GM12878 (cell line): ENCODE results near the gene LAMB1. TPM values are rescaled to one million over a fixed set of nuclear protein-coding genes. Genes with fewer than 3 reads are reported as not detected.

Experiments
- ATAC-seq: fragments of 200-7000 bp; cut with Tn5 transposase; 3 replicates; pipeline ENCODE4 v1.9.1; 2020; ENCODE audit warnings: mild to moderate bottlenecking, moderate library complexity
- BruUV-seq: library from RNA; stranded (reverse); fragments of 400-500 nt; replicated peaks from 2 replicates; lab custom pipeline; 2021; lab: Mats Ljungman, UMichigan
- CTCF ChIA-PET: fragments of 300-600 bp; sonication (Branson Sonifier 250); formaldehyde crosslinking; extraction: SDS; loops from one replicate; lab custom pipeline; 2021; ENCODE audit warnings: inconsistent platforms; lab: Yijun Ruan, JAX
- POLR2A ChIA-PET: fragments of 350-600 bp; formaldehyde crosslinking; extraction: SDS; loops from one replicate; lab custom pipeline; 2021; ENCODE audit warnings: inconsistent platforms; lab: Charles Lee
- RAD21 ChIA-PET: fragments of 300-600 bp; sonication (Branson Sonifier 250); formaldehyde crosslinking; loops from one replicate; lab custom pipeline; 2023; ENCODE audit warnings: antibody characterized with exemption; ENCODE audit not compliant: unreplicated experiment; lab: Charles Lee
- SMC1A ChIA-PET: fragments of 300-600 bp; sonication (Branson Sonifier 250); formaldehyde crosslinking; loops from one replicate; lab custom pipeline; 2023; ENCODE audit not compliant: unreplicated experiment, uncharacterized antibody; lab: Charles Lee
- DNase-seq: peaks from one replicate; pipeline ENCODE4 v3.0.0-alpha.2; 2011; ENCODE audit warnings: low read depth, low spot score
- FAIRE-seq: peaks from 3 replicates; lab custom pipeline; 2011; peaks lifted over from hg19 to GRCh38; lab: Jason Lieb, UNC
- H2AFZ ChIP-seq: 2 replicates; pipeline ENCODE4 v1.6.0; 2011; ENCODE audit warnings: low read depth, low read length, control low read depth; ENCODE audit not compliant: control insufficient read depth
- H3K27ac ChIP-seq: 2 replicates; pipeline ENCODE4 v1.5.1; 2011; ENCODE audit warnings: control low read depth; ENCODE audit not compliant: control insufficient read depth, insufficient read depth
- H3K27me3 ChIP-seq, 2 experiments: replicated peaks in 1 of 2; 2 replicates each; pipeline versions ENCODE4 v1.6.0 to v1.6.1; 2011; ENCODE audit warnings: low read length in 1 of 2; ENCODE audit not compliant: control insufficient read depth in 2 of 2, insufficient read depth in 2 of 2
- H3K36me3 ChIP-seq, 2 experiments: 2 replicates each; pipeline ENCODE4 v1.5.1; 2011; ENCODE audit warnings: low read length in 1 of 2; ENCODE audit not compliant: control insufficient read depth in 2 of 2, insufficient read depth in 2 of 2
- H3K4me1 ChIP-seq: 2 replicates; pipeline ENCODE4 v1.6.1; 2011; ENCODE audit warnings: mild to moderate bottlenecking, low read length, moderate library complexity, mixed read lengths; ENCODE audit not compliant: control insufficient read depth, insufficient read depth
- H3K4me2 ChIP-seq: 2 replicates; pipeline ENCODE4 v1.6.0; 2011; ENCODE audit warnings: control low read depth; ENCODE audit not compliant: control insufficient read depth, insufficient read depth
- H3K4me3 ChIP-seq: fragments of 200-600 bp; sonication (generic); 2 replicates; pipeline ENCODE4 v1.5.1; 2016
- H3K79me2 ChIP-seq: 2 replicates; pipeline ENCODE4 v1.6.0; 2011; ENCODE audit warnings: low read length; ENCODE audit not compliant: control insufficient read depth, insufficient read depth
- H3K9ac ChIP-seq: 2 replicates; pipeline ENCODE4 v1.8.0; 2011; ENCODE audit warnings: low read length, control low read depth, mixed read lengths; ENCODE audit not compliant: control insufficient read depth, insufficient read depth
- H3K9me3 ChIP-seq: replicated peaks from 3 replicates; pipeline ENCODE4 v1.5.1; 2011; ENCODE audit warnings: mild to moderate bottlenecking, low read length; ENCODE audit not compliant: control insufficient read depth, insufficient read depth
- H4K20me1 ChIP-seq: 2 replicates; pipeline ENCODE4 v1.6.0; 2011; ENCODE audit not compliant: control insufficient read depth, insufficient read depth
- BACH1 ChIP-seq: fragments of 450-650 bp; IDR thresholded peaks from 2 replicates; pipeline ENCODE4 v1.6.1; 2017; ENCODE audit warnings: mild to moderate bottlenecking, borderline replicate concordance
- HDAC6 ChIP-seq: fragments of 200-600 bp; sonication (generic); IDR thresholded peaks from one replicate; pipeline ENCODE4 v1.8.0; 2017; ENCODE audit warnings: antibody characterized with exemption; ENCODE audit not compliant: unreplicated experiment
- HDGF ChIP-seq: fragments of 450-650 bp; IDR thresholded peaks from 2 replicates; pipeline ENCODE4 v1.6.1; 2016; ENCODE audit warnings: antibody characterized with exemption
- KDM1A ChIP-seq: fragments of 200-600 bp; sonication (generic); IDR thresholded peaks from 2 replicates; pipeline ENCODE4 v1.6.1; 2016; ENCODE audit warnings: borderline replicate concordance
- MYB ChIP-seq: fragments of 150-350 bp; IDR thresholded peaks from 2 replicates; pipeline ENCODE4 v1.6.1; 2014; ENCODE audit warnings: mild to moderate bottlenecking, low read depth, low read length, borderline replicate concordance
- MYC ChIP-seq: IDR thresholded peaks from 2 replicates; pipeline ENCODE4 v1.6.1; 2011; ENCODE audit warnings: mild to moderate bottlenecking, low read length, moderate library complexity, inconsistent platforms; ENCODE audit not compliant: insufficient read depth, insufficient replicate concordance, insufficient read length, severe bottlenecking
- POLR2AphosphoS2 ChIP-seq: IDR thresholded peaks from 2 replicates; pipeline ENCODE4 v1.6.1; 2011; ENCODE audit warnings: low read depth, mild to moderate bottlenecking, low read length, improper control_type of control experiment, moderate library complexity
- ZZZ3 ChIP-seq: IDR thresholded peaks from 2 replicates; pipeline ENCODE4 v1.6.1; 2011; ENCODE audit warnings: low read depth; ENCODE audit not compliant: control insufficient read depth, insufficient read length
- WGBS: methylation state at CpG from one replicate; pipeline ENCODE4 v1.1.6; 2016; ENCODE audit warnings: low lambda C conversion rate; ENCODE audit not compliant: insufficient replicate concordance, insufficient coverage; ENCODE audit errors: missing lambda C conversion rate; 5-methylcytosine and 5-hydroxymethylcytosine counted together
- in situ Hi-C: fragments of 300-500 bp; cut with MboI; formaldehyde crosslinking; loops from 9 replicates; pipeline ENCODE4 v1.14.3; 2018; ENCODE audit warnings: mixed read lengths
- intact Hi-C: fragments of 100-400 bp; cut with micrococcal nuclease; formaldehyde crosslinking; loops from one replicate; pipeline ENCODE4 v1.14.2; 2022; ENCODE audit not compliant: unreplicated experiment
- polyA plus RNA-seq, 11 experiments: library from polyadenylated mRNA; depleted of rRNA in 4 of 11; unstranded in 6 of 11; stranded (reverse) in 5 of 11; fragments of >200 nt; fragmentation: Nextera tagmentation in 4 of 11; fragmentation: Illumina TruSeq in 1 of 11; extraction: Ambion mirVana in 4 of 11; extraction: Trizol in 1 of 11; gene quantifications; 1 replicate in 1 of 11; 2 replicates in 10 of 11; pipeline versions ENCODE4 v1.2.1 to v1.2.3, GENCODE V29; 2011 to 2016; ENCODE audit warnings: inconsistent platforms in 2 of 11, missing spikeins in 2 of 11, low read depth in 1 of 11
- total RNA-seq, 4 experiments: library from RNA; depleted of rRNA in 3 of 4; stranded (reverse); fragments of >200 nt in 3 of 4; fragmentation: Illumina TruSeq in 1 of 4; extraction: Trizol in 1 of 4; gene quantifications; 2 replicates each; pipeline versions ENCODE4 v1.2.1 to v1.2.3, GENCODE V29; 2013 to 2021
- TF ChIP-seq, protein P1 (sequence below): IDR thresholded peaks from 2 replicates; pipeline ENCODE4 v1.6.1; 2011; ENCODE audit warnings: low read depth, low read length, improper control_type of control experiment, borderline replicate concordance
- TF ChIP-seq, protein P2 (sequence below), 3 experiments: IDR thresholded peaks in 2 of 3; conservative IDR thresholded peaks in 1 of 3; 2 replicates each; pipeline ENCODE4 v1.5.1; 2011; ENCODE audit warnings: low read depth in 3 of 3, low read length in 3 of 3, mild to moderate bottlenecking in 3 of 3, control low read depth in 2 of 3, moderate library complexity in 2 of 3, inconsistent platforms in 1 of 3, mixed read lengths in 1 of 3; ENCODE audit not compliant: control insufficient read depth in 2 of 3, insufficient read depth in 1 of 3; ENCODE audit errors: extremely low read depth in 1 of 3
- TF ChIP-seq, protein P3 (sequence below): fragments of 450-650 bp; IDR thresholded peaks from 2 replicates; pipeline ENCODE4 v1.6.1; 2017; ENCODE audit warnings: mild to moderate bottlenecking, low read depth, inconsistent platforms; ENCODE audit not compliant: poor library complexity, severe bottlenecking

LAMB1 gene
- total and polyA plus RNA-seq, 10 of the 15 experiments (the other 5 are each of a cell fraction or from before 2014, with no cell fraction given): 0.05 to 2.2 (median 1.2) TPM; not detected in 4

DNA sequence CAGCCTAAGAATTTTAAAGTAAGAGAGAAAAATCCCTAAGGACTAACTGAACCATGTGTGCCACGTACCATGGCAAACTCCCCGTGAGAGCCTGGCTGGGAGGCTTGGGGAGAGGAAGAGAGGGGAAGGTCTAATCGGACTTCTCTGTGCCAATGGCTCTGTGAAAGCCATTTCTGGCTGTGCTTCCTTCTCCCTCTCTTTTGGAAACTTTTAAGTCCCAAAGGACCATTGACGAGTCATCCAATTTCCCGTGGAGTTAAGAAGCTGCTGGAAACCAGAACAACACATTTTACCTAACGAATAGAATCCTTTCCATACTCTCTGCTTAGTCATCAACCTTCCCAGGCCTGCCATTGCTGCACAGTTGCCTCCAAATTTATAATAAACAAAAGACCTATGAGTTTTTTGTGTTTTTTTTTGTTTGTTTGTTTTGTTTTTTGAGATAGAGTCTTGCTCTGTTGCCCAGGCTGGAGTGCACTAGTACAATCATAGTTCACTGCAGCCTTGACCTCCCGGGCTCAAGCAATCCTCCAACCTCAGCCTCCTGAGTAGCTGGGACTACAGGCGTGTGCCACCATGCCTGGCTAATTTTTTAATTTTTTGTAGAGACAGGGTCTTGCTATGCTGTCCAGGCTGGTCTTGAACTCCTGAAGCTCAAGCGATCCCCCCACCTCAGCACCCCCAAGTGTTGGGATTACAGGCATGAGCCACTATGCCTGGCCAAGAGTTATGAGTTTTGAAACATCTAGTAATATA lies 13.2 kb downstream of the LAMB1 start (continued):
- TF ChIP-seq ZZZ3: no peak
- no peak for TF ChIP-seq HDGF
- no peak for TF ChIP-seq HDAC6
- no peak for TF ChIP-seq MYB
- TF ChIP-seq, protein P1, sequence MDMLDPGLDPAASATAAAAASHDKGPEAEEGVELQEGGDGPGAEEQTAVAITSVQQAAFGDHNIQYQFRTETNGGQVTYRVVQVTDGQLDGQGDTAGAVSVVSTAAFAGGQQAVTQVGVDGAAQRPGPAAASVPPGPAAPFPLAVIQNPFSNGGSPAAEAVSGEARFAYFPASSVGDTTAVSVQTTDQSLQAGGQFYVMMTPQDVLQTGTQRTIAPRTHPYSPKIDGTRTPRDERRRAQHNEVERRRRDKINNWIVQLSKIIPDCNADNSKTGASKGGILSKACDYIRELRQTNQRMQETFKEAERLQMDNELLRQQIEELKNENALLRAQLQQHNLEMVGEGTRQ: no peak
- TF ChIP-seq KDM1A: no peak
- TF ChIP-seq, all 136 proteins: peak for 0

DNA sequence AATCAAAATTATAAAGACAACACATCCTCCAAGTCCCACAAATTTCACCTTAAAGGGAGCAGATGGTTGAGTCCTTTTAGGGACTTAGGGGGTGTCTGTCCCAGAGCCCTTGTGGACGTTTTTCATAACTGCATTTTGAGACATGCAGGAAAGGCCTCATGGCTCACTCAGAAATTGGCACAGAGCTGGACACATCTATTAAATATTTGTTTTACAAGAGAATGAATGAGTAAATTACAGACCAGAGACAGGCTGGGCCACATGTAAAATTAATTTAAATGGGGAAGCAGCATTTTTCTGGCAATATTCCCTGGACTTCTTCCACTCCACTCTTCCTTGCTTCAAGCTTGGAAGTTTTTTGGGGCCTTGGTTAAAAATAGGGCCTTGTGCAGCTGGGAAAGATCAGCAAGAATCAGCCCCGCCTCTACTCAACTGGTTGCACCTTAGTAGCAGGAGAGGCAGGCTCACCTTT lies 20.0 kb downstream of the LAMB1 start:
- RAD21 ChIA-PET: interaction anchor here (0.6 kb wide), 1 partner anchor 12 kb away, joined by 4 read pairs; no protein-coding TSS in a partner anchor
- ATAC-seq (0 out of 3 replicates have a peak, but pooled peaks have one; percentile 35), DNase-seq (no peak), FAIRE-seq (no peak)
- Histone ChIP-seq H3K27me3 (peaks cover 0 to 1% of the 10 kb centered on the region in 2 experiments; a peak in 2 of 4 replicates), H3K36me3 (no peaks in the 10 kb centered on the region), H3K9me3 (no peaks in the 10 kb centered on the region), H3K4me2 (no peak overlapping the region), H2AFZ (no peak overlapping the region), H3K9ac (no peak overlapping the region), H3K27ac (no peak overlapping the region), H3K4me3 (no peak overlapping the region), H3K4me1 (no peaks in the 10 kb centered on the region), H3K79me2 (no peaks in the 10 kb centered on the region), H4K20me1 (no peaks in the 10 kb centered on the region)
- intact Hi-C loops: no loop called here
- SMC1A ChIA-PET: interaction anchor here (0.8 kb wide), 1 partner anchor 108 kb away, joined by 3 read pairs; no protein-coding TSS in a partner anchor
- POLR2A ChIA-PET: no interaction called here
- in situ Hi-C loops: no loop called here
- WGBS: 0% methylated on average over 2 of the region's 2 CpGs
- no TSS peak for BruUV-seq
- CTCF ChIA-PET: no interaction called here
- TF ChIP-seq MYC (no peak), BACH1 (no peak), POLR2AphosphoS2 (no peak)
- TF ChIP-seq, protein P2, sequence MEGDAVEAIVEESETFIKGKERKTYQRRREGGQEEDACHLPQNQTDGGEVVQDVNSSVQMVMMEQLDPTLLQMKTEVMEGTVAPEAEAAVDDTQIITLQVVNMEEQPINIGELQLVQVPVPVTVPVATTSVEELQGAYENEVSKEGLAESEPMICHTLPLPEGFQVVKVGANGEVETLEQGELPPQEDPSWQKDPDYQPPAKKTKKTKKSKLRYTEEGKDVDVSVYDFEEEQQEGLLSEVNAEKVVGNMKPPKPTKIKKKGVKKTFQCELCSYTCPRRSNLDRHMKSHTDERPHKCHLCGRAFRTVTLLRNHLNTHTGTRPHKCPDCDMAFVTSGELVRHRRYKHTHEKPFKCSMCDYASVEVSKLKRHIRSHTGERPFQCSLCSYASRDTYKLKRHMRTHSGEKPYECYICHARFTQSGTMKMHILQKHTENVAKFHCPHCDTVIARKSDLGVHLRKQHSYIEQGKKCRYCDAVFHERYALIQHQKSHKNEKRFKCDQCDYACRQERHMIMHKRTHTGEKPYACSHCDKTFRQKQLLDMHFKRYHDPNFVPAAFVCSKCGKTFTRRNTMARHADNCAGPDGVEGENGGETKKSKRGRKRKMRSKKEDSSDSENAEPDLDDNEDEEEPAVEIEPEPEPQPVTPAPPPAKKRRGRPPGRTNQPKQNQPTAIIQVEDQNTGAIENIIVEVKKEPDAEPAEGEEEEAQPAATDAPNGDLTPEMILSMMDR (IDR thresholded peaks at IDR 0.05 in 2 of 3, conservative IDR thresholded peaks at IDR 0.05 in 1 of 3; ENCODE audit: control insufficient read depth in 2 of 3, extremely low read depth in 1 of 3, insufficient read depth in 1 of 3, low read depth in 3 of 3, low read length in 3 of 3): peak in 1 of 3 experiments; percentile 27; a peak in 1 of 6 replicates
- TF ChIP-seq, protein P3, sequence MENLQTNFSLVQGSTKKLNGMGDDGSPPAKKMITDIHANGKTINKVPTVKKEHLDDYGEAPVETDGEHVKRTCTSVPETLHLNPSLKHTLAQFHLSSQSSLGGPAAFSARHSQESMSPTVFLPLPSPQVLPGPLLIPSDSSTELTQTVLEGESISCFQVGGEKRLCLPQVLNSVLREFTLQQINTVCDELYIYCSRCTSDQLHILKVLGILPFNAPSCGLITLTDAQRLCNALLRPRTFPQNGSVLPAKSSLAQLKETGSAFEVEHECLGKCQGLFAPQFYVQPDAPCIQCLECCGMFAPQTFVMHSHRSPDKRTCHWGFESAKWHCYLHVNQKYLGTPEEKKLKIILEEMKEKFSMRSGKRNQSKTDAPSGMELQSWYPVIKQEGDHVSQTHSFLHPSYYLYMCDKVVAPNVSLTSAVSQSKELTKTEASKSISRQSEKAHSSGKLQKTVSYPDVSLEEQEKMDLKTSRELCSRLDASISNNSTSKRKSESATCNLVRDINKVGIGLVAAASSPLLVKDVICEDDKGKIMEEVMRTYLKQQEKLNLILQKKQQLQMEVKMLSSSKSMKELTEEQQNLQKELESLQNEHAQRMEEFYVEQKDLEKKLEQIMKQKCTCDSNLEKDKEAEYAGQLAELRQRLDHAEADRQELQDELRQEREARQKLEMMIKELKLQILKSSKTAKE: no peak
